RWPE1 (cell line): ENCODE measurements around the gene SERBP1.
"Not testable (repeated sequence)": the region's sequence is repeated elsewhere in the genome, so short reads cannot be mapped to it uniquely, and the experiment has no call there.

ENCODE experiments used
- CTCF ChIA-PET: fragments of 350-600 bp; sonication (Branson Sonifier 250); formaldehyde crosslinking; extraction: SDS; loops from one replicate; lab custom pipeline; 2021; lab: Yijun Ruan, JAX
- POLR2A ChIA-PET: fragments of 400-600 bp; formaldehyde crosslinking; extraction: SDS; loops from one replicate; lab custom pipeline; 2020; ENCODE audit warnings: antibody characterized with exemption; ENCODE audit not compliant: low non-redundant PET; lab: Yijun Ruan, JAX
- DNase-seq: peaks from one replicate; pipeline ENCODE4 v3.0.0; 2012; ENCODE audit warnings: low spot score
- H3K27ac ChIP-seq: fragments of 450-650 bp; 2 replicates; pipeline ENCODE4 v1.5.1; 2017
- CTCF ChIP-seq: fragments of 450-650 bp; conservative IDR thresholded peaks from 2 replicates; pipeline ENCODE4 v1.5.1; 2017; ENCODE audit warnings: low read depth, mild to moderate bottlenecking

Gene SERBP1

GRCh38 chr1:67415041-67415440 is 15.2 kb downstream of the SERBP1 start:
- no peak for TF ChIP-seq CTCF
- ChIA-PET CTCF (interaction anchor here (1.4 kb wide), 1 partner anchor 86 kb away, joined by 4 read pairs; no protein-coding TSS in a partner anchor), POLR2A (no interaction called here)
- no peak overlapping the region for H3K27ac ChIP-seq
- DNase-seq = no peak

- DNase-seq = no peak
- no peak for TF ChIP-seq CTCF
- POLR2A ChIA-PET = no interaction called here
- CTCF ChIA-PET = interaction anchor here (1.4 kb wide), 1 partner anchor 86 kb away, joined by 4 read pairs; no protein-coding TSS in a partner anchor
- no peak overlapping the region for H3K27ac ChIP-seq
These were observed 15.6 kb downstream of the SERBP1 start for GRCh38 chr1:67414574-67414973.

GRCh38 chr1:67413101-67413500 is 17.1 kb downstream of the SERBP1 start:
- POLR2A ChIA-PET, DNase-seq, CTCF ChIA-PET, H3K27ac ChIP-seq: not testable (repeated sequence)

- no peak overlapping the region for H3K27ac ChIP-seq
- TF ChIP-seq CTCF = no peak
- POLR2A ChIA-PET = no interaction called here
- DNase-seq = no peak
- CTCF ChIA-PET = interaction anchor here (0.6 to 0.8 kb wide), 2 partner anchors 8 to 280 kb away, joined by 3 read pairs; no protein-coding TSS in a partner anchor
These were observed 22.1 kb downstream of the SERBP1 start for GRCh38 chr1:67408148-67408547.

- ChIA-PET CTCF (no interaction called here), POLR2A (no interaction called here)
- H3K27ac ChIP-seq = no peak overlapping the region
These were observed 22.7 kb downstream of the SERBP1 start for GRCh38 chr1:67407498-67407897.

GRCh38 chr1:67405473-67406245 is 24.5 kb downstream of the SERBP1 start:
- H3K27ac ChIP-seq = no peak overlapping the region
- TF ChIP-seq CTCF = no peak
- DNase-seq = no peak
- ChIA-PET POLR2A (no interaction called here), CTCF (interaction anchor here (0.6 kb wide), 1 partner anchor 274 kb away, joined by 3 read pairs; no protein-coding TSS in a partner anchor)

More at GRCh38 chr1:67407498-67407897, 22.7 kb downstream of the SERBP1 start:
- TF ChIP-seq CTCF = no peak
- no peak for DNase-seq

- POLR2A ChIA-PET = interaction anchor here (0.6 kb wide), 1 partner anchor 60 kb away, joined by 4 read pairs; no protein-coding TSS in a partner anchor
- CTCF ChIA-PET = no interaction called here
- no peak for DNase-seq
- TF ChIP-seq CTCF = no peak
- H3K27ac ChIP-seq = peak overlapping the region; percentile 23; the same call in 1 of the 2 replicates
These were observed 26.0 kb downstream of the SERBP1 start for GRCh38 chr1:67404212-67404620.
